ENCODE results near the gene CDCP2. TPM values are rescaled to one million over a fixed set of nuclear protein-coding genes. Genes with fewer than 3 reads are reported as not detected.

The CDCP2 gene
- total RNA-seq, 1 donor: not detected

- Histone ChIP-seq H2AFZ (ENCODE audit: low read length) (no peak overlapping the region), H3K27me3 (ENCODE audit: insufficient read depth, low read length) (no peaks in the 10 kb centered on the region), H4K20me1 (ENCODE audit: insufficient read depth, low read length) (no peaks in the 10 kb centered on the region), H3K9me3 (ENCODE audit: low read depth, low read length) (no peaks in the 10 kb centered on the region), H3K4me1 (ENCODE audit: insufficient read depth, low read length) (no peaks in the 10 kb centered on the region), H3K27ac (ENCODE audit: low read depth, low read length) (no peak overlapping the region), H3K4me2 (ENCODE audit: insufficient read depth, low read length) (no peak overlapping the region), H3K36me3 (ENCODE audit: insufficient read depth, low read length) (no peaks in the 10 kb centered on the region), H3K4me3 (ENCODE audit: insufficient read depth, low read length) (no peak overlapping the region), H3K79me2 (ENCODE audit: insufficient read depth, low read length) (no peaks in the 10 kb centered on the region)
- DNase-seq (ENCODE audit: insufficient read length, low spot score, missing footprints): peak; percentile 64
- no peak for TF ChIP-seq CTCF (IDR thresholded peaks at IDR 0.05; ENCODE audit: extremely low read depth, low read depth, low read length)
These were observed 25.1 kb downstream of the CDCP2 start for GRCh38 chr1:54127594-54128300.

GRCh38 chr1:54126271-54126815, 26.5 kb downstream of the CDCP2 start:
- peak; percentile 76 for DNase-seq (ENCODE audit: insufficient read length, low spot score, missing footprints)
- Histone ChIP-seq H2AFZ (ENCODE audit: low read length) (no peak overlapping the region), H3K79me2 (ENCODE audit: insufficient read depth, low read length) (no peaks in the 10 kb centered on the region), H3K27ac (ENCODE audit: low read depth, low read length) (no peak overlapping the region), H3K4me1 (ENCODE audit: insufficient read depth, low read length) (peaks cover 5% of the 10 kb centered on the region), H4K20me1 (ENCODE audit: insufficient read depth, low read length) (no peaks in the 10 kb centered on the region), H3K9me3 (ENCODE audit: low read depth, low read length) (no peaks in the 10 kb centered on the region), H3K27me3 (ENCODE audit: insufficient read depth, low read length) (no peaks in the 10 kb centered on the region), H3K4me2 (ENCODE audit: insufficient read depth, low read length) (no peak overlapping the region), H3K4me3 (ENCODE audit: insufficient read depth, low read length) (no peak overlapping the region), H3K36me3 (ENCODE audit: insufficient read depth, low read length) (no peaks in the 10 kb centered on the region)
- no peak for TF ChIP-seq CTCF (IDR thresholded peaks at IDR 0.05; ENCODE audit: extremely low read depth, low read depth, low read length)

- peak; percentile 80 for DNase-seq (ENCODE audit: insufficient read length, low spot score, missing footprints)
- H4K20me1 ChIP-seq (ENCODE audit: insufficient read depth, low read length): no peaks in the 10 kb centered on the region
- no peak overlapping the region for H3K27ac ChIP-seq (ENCODE audit: low read depth, low read length)
- peak; percentile 41 for TF ChIP-seq CTCF (IDR thresholded peaks at IDR 0.05; ENCODE audit: extremely low read depth, low read depth, low read length)
- no peaks in the 10 kb centered on the region for H3K9me3 ChIP-seq (ENCODE audit: low read depth, low read length)
- no peak overlapping the region for H3K4me2 ChIP-seq (ENCODE audit: insufficient read depth, low read length)
- H2AFZ ChIP-seq (ENCODE audit: low read length): no peak overlapping the region
- no peaks in the 10 kb centered on the region for H3K36me3 ChIP-seq (ENCODE audit: insufficient read depth, low read length)
- no peaks in the 10 kb centered on the region for H3K27me3 ChIP-seq (ENCODE audit: insufficient read depth, low read length)
- H3K79me2 ChIP-seq (ENCODE audit: insufficient read depth, low read length): no peaks in the 10 kb centered on the region
- H3K4me3 ChIP-seq (ENCODE audit: insufficient read depth, low read length): no peak overlapping the region
- H3K4me1 ChIP-seq (ENCODE audit: insufficient read depth, low read length): peaks cover 9% of the 10 kb centered on the region
These were observed 27.3 kb downstream of the CDCP2 start for GRCh38 chr1:54125386-54126070.

GRCh38 chr1:54124906-54125305, 27.9 kb downstream of the CDCP2 start:
- Histone ChIP-seq H4K20me1 (ENCODE audit: insufficient read depth, low read length) (no peaks in the 10 kb centered on the region), H3K79me2 (ENCODE audit: insufficient read depth, low read length) (no peaks in the 10 kb centered on the region), H3K4me2 (ENCODE audit: insufficient read depth, low read length) (no peak overlapping the region), H3K9me3 (ENCODE audit: low read depth, low read length) (no peaks in the 10 kb centered on the region), H3K27me3 (ENCODE audit: insufficient read depth, low read length) (no peaks in the 10 kb centered on the region), H3K4me1 (ENCODE audit: insufficient read depth, low read length) (peaks cover 9% of the 10 kb centered on the region), H3K27ac (ENCODE audit: low read depth, low read length) (no peak overlapping the region), H3K4me3 (ENCODE audit: insufficient read depth, low read length) (no peak overlapping the region), H2AFZ (ENCODE audit: low read length) (no peak overlapping the region), H3K36me3 (ENCODE audit: insufficient read depth, low read length) (no peaks in the 10 kb centered on the region)
- no peak for TF ChIP-seq CTCF (IDR thresholded peaks at IDR 0.05; ENCODE audit: extremely low read depth, low read depth, low read length)
- DNase-seq (ENCODE audit: insufficient read length, low spot score, missing footprints): no peak

All from osteoblast (primary cell).